Neural progenitor cell (in vitro differentiated cells): Measurements from ENCODE around the gene INTS15. TPM values are rescaled to one million over a fixed set of nuclear protein-coding genes. Genes with fewer than 3 reads are reported as not detected.

Source experiments
- DNase-seq: peaks from one replicate; pipeline ENCODE4 v3.0.0-alpha.2; 2016; ENCODE audit warnings: low spot score
- H2AFZ ChIP-seq: fragments of 200-600 bp; sonication (generic); replicated peaks from 2 replicates; pipeline ENCODE4 v1.6.1; 2016; ENCODE audit warnings: antibody characterized with exemption
- H3F3A ChIP-seq: fragments of 200-600 bp; sonication (generic); 2 replicates; pipeline ENCODE4 v1.6.1; 2016; ENCODE audit warnings: antibody characterized with exemption, low read depth
- H3K27ac ChIP-seq: fragments of 200-600 bp; sonication (generic); 2 replicates; pipeline ENCODE4 v1.5.1; 2016; ENCODE audit warnings: mild to moderate bottlenecking
- H3K27me3 ChIP-seq: fragments of 200-600 bp; sonication (generic); 2 replicates; pipeline ENCODE4 v1.6.1; 2016; ENCODE audit warnings: mild to moderate bottlenecking, moderate library complexity
- H3K36me3 ChIP-seq: fragments of 200-600 bp; sonication (generic); 2 replicates; pipeline ENCODE4 v1.5.1; 2016
- H3K4me1 ChIP-seq: fragments of 200-600 bp; sonication (generic); 2 replicates; pipeline ENCODE4 v1.6.1; 2016; ENCODE audit warnings: mixed run types
- H3K4me2 ChIP-seq: fragments of 200-600 bp; sonication (generic); 2 replicates; pipeline ENCODE4 v1.6.1; 2016
- H3K4me3 ChIP-seq: fragments of 200-600 bp; sonication (generic); 2 replicates; pipeline ENCODE4 v1.5.1; 2016
- H3K79me2 ChIP-seq: fragments of 200-600 bp; sonication (generic); 2 replicates; pipeline ENCODE4 v1.6.1; 2016; ENCODE audit warnings: low read depth
- H3K9ac ChIP-seq: fragments of 200-600 bp; sonication (generic); 2 replicates; pipeline ENCODE4 v1.6.1; 2016
- H3K9me3 ChIP-seq: fragments of 200-600 bp; sonication (generic); 2 replicates; pipeline ENCODE4 v1.5.1; 2016; ENCODE audit warnings: low read depth
- H4K20me1 ChIP-seq: fragments of 200-600 bp; sonication (generic); 2 replicates; pipeline ENCODE4 v1.6.1; 2016; ENCODE audit warnings: low read depth
- H3K27ac Mint-ChIP-seq: 3 replicates; pipeline ENCODE4 v1.8.0; 2021; ENCODE audit warnings: mixed read lengths
- H3K27me3 Mint-ChIP-seq: 2 replicates; pipeline ENCODE4 v1.8.0; 2022; ENCODE audit warnings: low read depth, mild to moderate bottlenecking, inconsistent platforms, moderate library complexity, mixed read lengths; ENCODE audit not compliant: insufficient read depth
- H3K36me3 Mint-ChIP-seq: 3 replicates; pipeline ENCODE4 v1.8.0; 2021; ENCODE audit warnings: mixed read lengths
- H3K4me1 Mint-ChIP-seq: 3 replicates; pipeline ENCODE4 v1.8.0; 2021; ENCODE audit warnings: mixed read lengths
- H3K4me3 Mint-ChIP-seq: 3 replicates; pipeline ENCODE4 v1.8.0; 2021; ENCODE audit warnings: mild to moderate bottlenecking, moderate library complexity, mixed read lengths
- H3K9me3 Mint-ChIP-seq: 3 replicates; pipeline ENCODE4 v1.8.0; 2020; ENCODE audit warnings: mixed read lengths
- CTCF ChIP-seq: fragments of 200-600 bp; sonication (generic); IDR thresholded peaks from 2 replicates; pipeline ENCODE4 v1.5.1; 2017; ENCODE audit warnings: antibody characterized with exemption, mild to moderate bottlenecking
- EZH2 ChIP-seq: fragments of 200-600 bp; sonication (generic); IDR thresholded peaks from 2 replicates; pipeline ENCODE4 v1.6.1; 2017; ENCODE audit warnings: antibody characterized with exemption, mild to moderate bottlenecking, moderate library complexity
- EZH2phosphoT487 ChIP-seq: fragments of 200-600 bp; sonication (generic); IDR thresholded peaks from 2 replicates; pipeline ENCODE4 v1.6.1; 2017; ENCODE audit warnings: antibody characterized with exemption
- total RNA-seq: library from RNA; depleted of rRNA; stranded (reverse); fragments of >200 nt; gene quantifications from 2 replicates; pipeline ENCODE4 v1.2.3, GENCODE V29; 2015; ENCODE audit warnings: low replicate concordance

The INTS15 gene
- total RNA-seq, 1 donor from 2014 or later = 13.7 TPM

- Histone ChIP-seq H3K9ac (no peak overlapping the region), H3K4me3 (no peak overlapping the region), H3K36me3 (no peaks in the 10 kb centered on the region), H3K4me2 (no peak overlapping the region), H3K27me3 (no peaks in the 10 kb centered on the region), H3K27ac (no peak overlapping the region), H3K9me3 (no peaks in the 10 kb centered on the region), H2AFZ (no peak overlapping the region), H3K79me2 (no peaks in the 10 kb centered on the region), H3F3A (no peaks in the 10 kb centered on the region), H3K4me1 (no peaks in the 10 kb centered on the region), H4K20me1 (peaks cover 5% of the 10 kb centered on the region)
- DNase-seq = no peak
- Mint-ChIP-seq H3K4me1 (no peaks in the 10 kb centered on the region), H3K9me3 (peaks cover 12% of the 10 kb centered on the region), H3K27ac (no peak overlapping the region), H3K27me3 (peaks cover 13% of the 10 kb centered on the region), H3K36me3 (peaks cover 27% of the 10 kb centered on the region), H3K4me3 (no peak overlapping the region)
- TF ChIP-seq EZH2 = no peak
- TF ChIP-seq CTCF = no peak
- TF ChIP-seq EZH2phosphoT487 = no peak
These were observed 56.6 kb downstream of the INTS15 start for GRCh38 chr7:6646465-6646864.

GRCh38 chr7:6647080-6647479 is 57.3 kb downstream of the INTS15 start:
- Histone ChIP-seq H3K4me2 (no peak overlapping the region), H3K9me3 (no peaks in the 10 kb centered on the region), H3K9ac (no peak overlapping the region), H3K4me1 (no peaks in the 10 kb centered on the region), H3K27me3 (no peaks in the 10 kb centered on the region), H2AFZ (no peak overlapping the region), H3K36me3 (no peaks in the 10 kb centered on the region), H4K20me1 (peaks cover 5% of the 10 kb centered on the region), H3K4me3 (no peak overlapping the region), H3K27ac (no peak overlapping the region), H3F3A (no peaks in the 10 kb centered on the region), H3K79me2 (no peaks in the 10 kb centered on the region)
- Mint-ChIP-seq H3K27me3 (peaks cover 15% of the 10 kb centered on the region), H3K9me3 (peaks cover 14% of the 10 kb centered on the region), H3K36me3 (peaks cover 25% of the 10 kb centered on the region), H3K4me1 (no peaks in the 10 kb centered on the region), H3K27ac (no peak overlapping the region), H3K4me3 (no peak overlapping the region)
- no peak for DNase-seq
- TF ChIP-seq EZH2phosphoT487 (no peak), EZH2 (no peak), CTCF (no peak)

- Histone ChIP-seq H2AFZ (no peak overlapping the region), H3K27me3 (no peaks in the 10 kb centered on the region), H3F3A (no peaks in the 10 kb centered on the region), H4K20me1 (peaks cover 5% of the 10 kb centered on the region), H3K27ac (no peak overlapping the region), H3K9me3 (no peaks in the 10 kb centered on the region), H3K4me3 (no peak overlapping the region), H3K4me2 (no peak overlapping the region), H3K4me1 (no peaks in the 10 kb centered on the region), H3K9ac (no peak overlapping the region), H3K36me3 (no peaks in the 10 kb centered on the region), H3K79me2 (no peaks in the 10 kb centered on the region)
- H3K4me1 Mint-ChIP-seq = no peaks in the 10 kb centered on the region
- TF ChIP-seq EZH2 = no peak
- no peak for TF ChIP-seq EZH2phosphoT487
- no peak for TF ChIP-seq CTCF
- peaks cover 27% of the 10 kb centered on the region for H3K36me3 Mint-ChIP-seq
- no peak overlapping the region for H3K4me3 Mint-ChIP-seq
- H3K27ac Mint-ChIP-seq = no peak overlapping the region
- no peak for DNase-seq
- H3K9me3 Mint-ChIP-seq = peaks cover 15% of the 10 kb centered on the region
- peaks cover 15% of the 10 kb centered on the region for H3K27me3 Mint-ChIP-seq
These were observed 57.7 kb downstream of the INTS15 start for GRCh38 chr7:6647541-6647940.
